ENCODE results near the gene RIC8A.

Gene RIC8A

DNA sequence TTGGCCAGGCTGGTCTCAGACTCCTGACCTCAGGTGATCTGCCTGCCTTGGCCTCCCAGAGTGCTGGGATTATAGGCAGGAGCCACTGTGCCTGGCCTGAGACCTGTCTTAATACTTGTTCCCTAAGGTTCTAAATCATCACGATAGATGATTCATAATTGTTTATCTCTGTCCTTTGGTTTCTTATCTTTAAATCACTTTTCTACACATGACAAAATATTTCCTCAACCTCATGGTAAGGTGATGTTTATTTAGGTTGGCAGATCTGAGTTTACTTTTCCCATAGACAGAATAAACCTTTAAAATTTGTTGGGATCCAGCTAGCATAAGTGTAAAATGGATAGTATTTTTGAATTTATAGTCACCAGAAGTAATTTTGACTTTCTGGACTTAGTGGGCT, 32.8 kb downstream of the RIC8A start:
- no peak for DNase-seq (ENCODE audit: low read depth in 1 of 2, low spot score in 1 of 2)

DNA sequence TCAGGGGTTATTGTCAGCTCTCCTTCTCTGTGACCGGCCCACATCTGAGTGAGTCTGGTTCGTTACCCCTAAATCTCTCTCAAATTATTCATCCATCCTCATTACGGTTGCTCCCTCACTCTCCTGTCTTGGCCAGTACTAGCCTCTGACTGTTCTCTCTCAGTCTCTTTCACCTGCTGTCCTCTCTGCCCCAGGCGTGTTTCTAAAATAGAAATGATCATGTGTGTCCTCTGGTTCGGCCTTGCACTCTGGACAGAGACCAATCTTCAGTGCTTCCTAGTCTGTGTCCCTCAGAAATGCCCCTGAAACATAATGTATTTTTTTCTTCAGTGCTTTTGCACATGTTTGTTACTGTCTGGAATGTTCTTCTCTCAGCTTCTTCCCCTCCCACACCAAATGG, 34.1 kb downstream of the RIC8A start:
- DNase-seq (ENCODE audit: low read depth in 1 of 2, low spot score in 1 of 2) = no peak

DNA sequence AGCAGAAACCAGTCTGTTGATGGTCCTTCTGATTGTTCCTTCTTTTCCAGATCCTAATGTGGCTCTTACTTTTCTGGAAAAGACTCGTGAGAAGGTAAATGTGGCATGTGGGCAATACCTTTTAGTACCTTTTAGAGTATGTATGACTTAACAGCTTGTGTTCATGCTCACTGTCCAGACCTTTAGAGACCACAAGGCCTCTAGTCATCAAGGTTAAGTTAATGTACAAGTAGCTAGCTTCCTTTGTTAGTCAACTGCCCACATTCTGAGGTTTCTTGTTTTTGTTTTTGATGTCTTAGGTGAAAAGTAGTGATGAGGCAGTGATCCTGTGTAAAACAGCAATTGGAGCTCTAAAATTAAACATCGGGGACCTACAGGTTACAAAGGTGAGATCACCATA, 36.9 kb downstream of the RIC8A start:
- no peak for DNase-seq (ENCODE audit: low read depth in 1 of 2, low spot score in 1 of 2)

DNA sequence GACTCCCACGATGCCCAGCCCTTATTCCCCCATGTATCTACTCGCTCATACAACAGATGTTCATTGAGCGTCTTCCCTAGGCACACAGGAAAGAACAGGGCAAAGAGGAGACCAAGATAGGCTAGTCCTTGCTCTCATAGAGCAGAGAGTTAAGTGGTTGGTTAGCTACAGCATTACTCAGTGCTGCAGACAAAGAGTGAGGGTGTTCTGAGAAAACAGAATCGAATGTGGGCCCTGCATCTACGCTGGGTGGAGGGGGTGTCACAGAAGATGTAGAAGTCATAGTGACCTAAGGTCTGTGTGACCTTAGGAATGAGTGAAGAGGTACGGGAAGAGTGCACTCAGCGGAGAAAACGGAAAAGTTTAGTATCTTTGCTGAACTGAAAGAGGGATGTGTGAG, 41.6 kb downstream of the RIC8A start:
- no peak for DNase-seq (ENCODE audit: low read depth in 1 of 2, low spot score in 1 of 2)

DNA sequence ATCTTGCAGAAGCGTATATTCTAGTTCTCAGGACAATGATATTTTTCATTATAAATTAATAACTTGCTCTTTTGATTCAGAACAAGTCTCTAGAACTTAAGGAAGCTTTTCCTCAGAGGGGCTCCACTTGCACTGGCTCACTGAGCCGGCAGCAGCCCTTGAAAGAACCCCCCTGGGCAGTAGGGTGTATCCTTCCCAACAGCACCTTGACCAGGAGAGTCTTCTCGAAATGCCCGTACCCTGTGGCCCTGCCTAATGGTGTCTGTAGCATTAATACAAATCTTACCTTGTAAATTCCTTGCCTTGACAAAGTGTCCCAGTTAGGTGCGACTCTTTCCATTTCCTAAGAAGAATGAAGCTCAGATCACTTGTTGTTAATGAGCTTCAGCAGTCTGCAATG, 42.8 kb downstream of the RIC8A start:
- DNase-seq (ENCODE audit: low read depth in 1 of 2, low spot score in 1 of 2) = no peak

DNA sequence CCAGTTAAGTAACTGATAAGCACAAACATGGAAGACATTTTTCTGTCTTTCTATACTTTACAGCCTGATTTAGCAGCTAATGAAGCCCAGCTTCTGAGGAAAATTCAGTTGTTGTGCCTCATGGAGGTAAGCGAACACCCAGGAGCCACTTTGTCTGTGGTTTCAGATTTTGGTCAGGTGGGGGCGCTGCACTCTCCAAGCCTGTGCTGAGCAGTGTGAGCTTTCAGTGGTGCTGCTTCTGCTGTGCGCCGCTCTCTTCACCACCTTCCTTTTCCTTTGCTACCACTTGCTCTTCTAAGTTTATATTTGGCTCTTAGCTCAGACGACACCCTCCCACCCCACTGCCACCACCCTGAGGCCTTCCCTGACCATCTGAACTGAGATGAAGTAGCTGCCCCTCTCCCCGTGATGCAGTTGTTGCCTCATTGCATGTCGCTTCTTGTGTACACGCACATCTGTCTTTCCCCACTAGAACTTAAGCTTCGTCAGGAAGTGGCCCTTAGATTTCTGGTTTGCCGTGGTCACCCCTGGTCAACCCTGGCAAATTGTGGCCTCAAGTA, 43.3 kb downstream of the RIC8A start:
- peak; percentile 62 to 73 for DNase-seq (ENCODE audit: low read depth in 1 of 2, low spot score in 1 of 2)

DNA sequence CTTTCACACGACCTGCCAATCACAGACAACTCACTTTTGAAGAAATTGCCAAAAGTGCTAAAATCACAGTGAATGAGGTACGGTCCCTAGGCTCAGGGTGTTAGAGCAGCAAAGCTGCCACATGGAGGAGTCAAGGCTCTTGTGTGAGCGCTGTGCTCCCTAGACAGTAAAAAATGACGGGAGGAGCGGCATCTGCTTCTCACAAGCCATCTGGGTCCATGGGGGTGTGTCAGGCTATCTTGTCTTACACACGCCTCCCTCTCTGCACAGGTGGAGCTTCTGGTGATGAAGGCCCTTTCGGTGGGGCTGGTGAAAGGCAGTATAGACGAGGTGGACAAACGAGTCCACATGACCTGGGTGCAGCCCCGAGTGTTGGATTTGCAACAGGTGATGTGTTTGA, 44.0 kb downstream of the RIC8A start:
- no peak for DNase-seq (ENCODE audit: low read depth in 1 of 2, low spot score in 1 of 2)

DNA sequence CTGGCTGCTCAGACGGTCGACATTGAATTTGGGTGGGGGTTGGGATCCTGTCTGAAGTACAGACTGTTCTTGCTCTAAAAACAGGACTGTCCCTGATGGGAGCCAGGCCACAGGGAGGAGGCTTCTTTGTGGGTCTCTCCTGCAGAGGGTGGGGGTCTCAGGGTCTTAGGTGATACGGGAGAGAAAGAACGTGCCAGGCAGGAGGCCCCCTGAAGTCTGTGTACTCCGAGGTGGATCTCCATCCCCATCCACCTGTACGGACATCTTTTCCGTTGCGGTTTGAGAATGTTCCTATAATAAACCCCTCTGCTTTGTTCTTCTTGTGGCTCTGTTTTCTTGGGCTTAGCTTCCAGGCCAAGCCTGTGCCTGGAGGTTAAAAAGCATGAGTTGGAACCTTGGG, 45.2 kb downstream of the RIC8A start:
- DNase-seq (ENCODE audit: low read depth in 1 of 2, low spot score in 1 of 2) = no peak

DNA sequence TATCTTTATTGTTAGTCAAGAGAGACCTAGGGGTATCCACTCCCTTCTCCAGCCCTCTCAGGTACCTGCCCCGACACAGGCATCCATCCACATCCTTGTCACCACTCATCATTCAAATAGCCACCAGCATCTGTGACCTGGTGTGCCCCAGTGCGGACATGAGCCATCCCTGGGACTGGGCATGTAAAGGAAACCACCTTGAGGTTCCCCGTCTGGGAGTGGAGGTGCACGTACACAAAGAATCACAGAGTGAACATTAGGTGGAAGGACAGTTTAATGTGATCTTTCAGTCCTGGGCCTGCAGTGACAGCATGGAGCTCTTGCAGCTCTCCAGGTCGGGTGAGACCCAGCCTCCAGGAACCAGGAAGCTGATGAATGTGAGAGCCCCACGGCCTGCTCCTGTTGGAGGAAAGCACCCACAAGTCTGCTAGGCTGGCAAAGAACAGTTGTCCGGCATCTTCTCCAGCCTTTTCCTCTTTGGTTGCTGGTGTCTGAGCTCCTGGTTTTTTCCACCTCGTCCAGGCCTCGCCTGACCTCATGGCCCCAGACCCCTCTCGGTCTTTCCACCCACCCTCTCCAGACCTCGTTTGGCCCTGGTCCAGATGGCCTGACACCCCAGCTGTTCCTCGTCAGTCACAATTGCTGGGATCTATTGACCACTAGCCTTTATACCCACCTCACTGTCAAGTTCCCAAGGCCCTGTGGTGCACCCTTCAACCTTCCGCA, 45.8 kb downstream of the RIC8A start:
- no peak for DNase-seq (ENCODE audit: low read depth in 1 of 2, low spot score in 1 of 2)

DNA sequence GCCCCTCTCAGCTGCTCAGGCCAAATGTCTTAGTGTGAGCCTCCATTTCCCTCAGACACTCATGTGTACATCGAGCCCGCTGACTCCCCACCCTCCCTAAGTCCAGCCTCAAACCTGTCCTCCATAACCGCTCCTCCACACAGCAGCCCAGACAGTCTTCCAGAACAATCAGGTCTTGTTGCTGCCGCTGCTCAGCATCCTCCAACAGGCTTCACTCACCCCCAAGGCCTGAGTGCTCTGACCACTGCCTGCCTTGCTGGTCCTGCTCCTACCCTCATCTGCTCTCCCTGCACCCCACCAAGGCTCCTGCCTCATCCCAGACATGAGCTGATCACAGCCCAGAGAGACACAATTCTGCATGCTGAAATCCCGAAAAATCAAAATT, 46.4 kb downstream of the RIC8A start:
- no peak for DNase-seq (ENCODE audit: low read depth in 1 of 2, low spot score in 1 of 2)

DNA sequence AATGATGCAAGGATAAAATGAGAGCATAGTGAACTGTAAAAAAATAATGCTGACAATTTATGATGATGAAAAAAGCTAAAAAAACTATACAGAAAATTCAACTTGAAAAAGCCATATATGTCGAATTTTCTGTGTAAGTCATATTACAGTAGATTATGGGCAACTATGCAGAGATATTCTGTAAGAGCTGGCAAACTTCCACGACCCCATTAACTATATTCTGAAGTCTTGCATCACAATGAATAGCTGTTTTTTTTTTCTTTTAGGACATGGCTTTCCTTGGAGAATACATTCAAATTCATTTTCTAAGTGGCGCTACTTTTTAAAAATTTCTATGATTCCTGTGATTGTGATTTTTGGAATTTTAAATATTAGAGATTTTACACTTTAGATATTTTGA, 47.7 kb downstream of the RIC8A start:
- no peak for DNase-seq (ENCODE audit: low read depth in 1 of 2, low spot score in 1 of 2)

DNA sequence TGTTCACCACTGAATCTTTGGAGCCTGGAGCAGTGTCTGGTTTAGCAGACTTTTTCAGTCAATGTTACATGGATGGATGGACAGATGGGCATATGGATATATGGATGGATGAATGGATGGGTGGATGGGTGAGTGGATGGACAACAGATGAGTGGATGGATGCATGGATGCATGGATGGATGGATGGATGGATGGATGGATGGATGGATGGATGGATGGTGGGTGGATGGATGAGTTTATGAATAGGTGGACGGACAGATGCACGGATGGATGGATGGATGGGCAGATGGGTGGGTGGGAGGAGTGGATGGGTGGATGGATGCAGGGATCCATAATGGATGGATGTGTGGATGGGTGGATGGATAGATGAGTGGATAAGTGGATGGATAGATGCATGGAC, 48.3 kb downstream of the RIC8A start:
- no peak for DNase-seq (ENCODE audit: low read depth in 1 of 2, low spot score in 1 of 2)

DNA sequence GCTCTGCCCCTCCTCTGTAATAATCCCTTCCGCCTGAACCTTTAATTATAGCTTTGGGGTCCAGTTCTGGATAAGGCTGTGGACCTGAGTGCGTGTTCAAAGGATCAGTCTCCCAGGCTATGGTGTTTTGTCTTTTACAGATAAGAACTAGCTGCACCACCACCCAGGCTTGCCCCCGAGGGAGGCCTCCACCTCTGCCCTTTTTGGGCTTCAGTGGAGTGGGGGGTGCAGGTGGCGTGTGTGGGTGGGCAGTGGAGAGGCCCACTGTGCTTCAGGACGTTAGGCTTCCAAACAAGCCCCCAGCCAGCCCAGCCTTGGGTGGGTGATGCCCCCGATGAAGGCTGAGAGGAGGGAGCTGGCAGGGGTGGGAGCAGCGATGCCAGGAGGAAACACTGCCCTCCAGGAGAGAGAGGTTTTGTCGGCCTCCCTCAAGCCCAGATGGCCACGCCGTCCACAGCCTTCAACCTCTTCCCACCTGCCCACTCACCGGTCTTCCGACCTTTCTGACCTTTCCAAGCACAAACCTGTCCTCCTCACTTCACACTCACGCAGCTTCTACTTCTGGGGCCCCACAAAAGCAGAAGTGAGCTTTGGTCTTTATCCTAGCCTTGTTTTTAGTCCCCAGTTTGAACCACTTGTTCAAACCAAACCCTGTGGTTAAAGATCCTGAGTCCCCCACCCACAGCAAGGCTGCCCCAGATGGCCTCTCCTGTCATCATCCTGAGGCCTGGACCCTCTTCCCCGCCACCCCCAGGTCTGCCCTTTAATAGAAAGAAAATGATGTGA, 49.6 kb downstream of the RIC8A start:
- no peak for DNase-seq (ENCODE audit: low read depth in 1 of 2, low spot score in 1 of 2)

DNA sequence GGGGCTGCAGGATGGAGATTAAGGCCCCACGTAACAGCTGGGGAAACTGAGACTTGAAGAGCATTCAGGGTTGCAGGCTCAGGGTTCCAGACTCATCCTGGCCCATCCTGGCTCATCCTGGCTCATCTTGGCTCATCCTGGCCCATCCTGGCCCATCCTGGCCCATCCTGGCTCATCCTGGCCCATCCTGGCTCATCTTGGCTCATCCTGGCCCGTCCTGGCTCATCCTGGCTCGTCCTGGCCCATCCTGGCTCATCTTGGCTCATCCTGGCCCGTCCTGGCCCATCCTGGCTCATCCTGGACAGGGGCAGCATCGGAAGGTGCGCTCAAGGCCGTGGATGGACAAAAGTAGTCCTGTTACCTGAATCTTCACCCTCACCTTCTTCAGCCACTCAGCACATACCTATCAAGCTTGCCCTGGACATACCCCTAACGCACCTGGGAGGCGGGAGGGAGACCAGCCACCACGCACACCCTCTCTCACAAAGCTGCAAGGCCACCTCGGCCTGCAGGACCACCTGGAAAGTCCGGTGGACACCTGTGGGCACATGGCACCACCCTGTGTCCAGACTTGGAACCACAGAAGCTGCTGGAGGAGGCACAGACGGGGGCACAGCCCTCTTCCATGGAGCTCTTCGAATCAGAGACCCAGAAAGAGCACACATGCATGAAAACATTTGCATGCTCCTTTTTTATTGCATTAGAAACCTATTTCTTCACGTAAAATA, 50.4 kb downstream of the RIC8A start:
- no peak for DNase-seq (ENCODE audit: low read depth in 1 of 2, low spot score in 1 of 2)

DNA sequence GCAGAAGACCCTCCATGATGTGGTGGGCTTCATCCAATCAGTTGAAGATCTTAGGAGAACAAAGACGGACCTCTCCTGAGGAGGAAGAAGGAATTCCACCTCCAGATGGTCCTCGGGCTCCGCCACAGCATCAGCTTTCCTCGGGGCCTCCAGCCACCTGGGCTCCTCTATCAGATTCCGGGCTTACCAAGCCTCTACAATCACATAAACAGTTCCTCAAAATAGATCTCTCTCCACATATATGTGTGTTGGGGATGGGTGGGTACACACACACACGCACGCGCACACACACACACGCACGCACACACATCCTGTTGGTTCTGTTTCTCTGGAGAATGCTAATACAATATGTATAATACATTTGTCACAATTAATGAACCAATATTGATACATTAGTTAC, 51.9 kb downstream of the RIC8A start:
- no peak for DNase-seq (ENCODE audit: low read depth in 1 of 2, low spot score in 1 of 2)

DNA sequence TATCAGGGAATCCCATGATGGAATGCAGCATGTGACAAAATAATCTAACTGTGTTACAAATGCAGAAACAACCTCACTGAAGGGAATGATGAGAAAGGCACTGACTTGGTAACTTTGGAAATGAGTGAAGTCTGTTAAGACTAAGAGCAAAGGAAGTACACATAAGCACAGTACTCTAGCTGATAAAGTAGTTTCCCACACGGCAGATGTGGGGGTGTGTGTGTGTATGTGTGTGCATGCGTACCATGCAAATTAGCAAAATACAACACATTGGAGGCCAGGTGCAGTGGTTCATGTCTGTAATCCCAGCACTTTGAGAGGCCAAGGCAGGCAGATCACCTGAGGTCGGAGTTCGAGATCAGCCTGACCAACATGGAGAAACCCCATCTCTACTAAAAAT, 54.1 kb downstream of the RIC8A start:
- DNase-seq (ENCODE audit: low read depth in 1 of 2, low spot score in 1 of 2) = no peak

Measured in activated T-helper 1 cell treated with anti-CD3 and anti-CD28 coated beads, Interleukin-2, amount 50 U/mL, for 16 hours (primary cell).